Measurements from ENCODE around the gene CDK16.
A peak's percentile ranks its signal among the peaks of the same experiment; 100 is the strongest.

CDK16 gene

GRCh38 chrX:47228550-47229270 is 10.2 kb downstream of the CDK16 start:
- no peak for DNase-seq

GRCh38 chrX:47229427-47229826 is 10.9 kb downstream of the CDK16 start:
- no peak for DNase-seq

GRCh38 chrX:47230136-47230868 is 11.8 kb downstream of the CDK16 start:
- DNase-seq = no peak

- no peak for DNase-seq
Measured at GRCh38 chrX:47231167-47231566, 12.7 kb downstream of the CDK16 start.

- no peak for DNase-seq
Measured at GRCh38 chrX:47232197-47232802, 13.8 kb downstream of the CDK16 start.

- DNase-seq = peak; percentile 81
Measured at GRCh38 chrX:47232803-47233332, 14.4 kb downstream of the CDK16 start, which contains the start of gene USP11. Gene USP11, plus strand, starts transcription at chrX:47233009. Its CDS starts 35 bp downstream, at chrX:47233044.

GRCh38 chrX:47233333-47234113 is 15.0 kb downstream of the CDK16 start:
- DNase-seq = peak; percentile 98

- no peak for DNase-seq
Measured at GRCh38 chrX:47234583-47234982, 16.1 kb downstream of the CDK16 start.

GRCh38 chrX:47235691-47236103 is 17.2 kb downstream of the CDK16 start:
- DNase-seq = no peak

- DNase-seq = no peak
Measured at GRCh38 chrX:47239199-47239598, 20.7 kb downstream of the CDK16 start.

- no peak for DNase-seq
Measured at GRCh38 chrX:47239898-47240545, 21.5 kb downstream of the CDK16 start.

- no peak for DNase-seq
Measured at GRCh38 chrX:47240619-47241018, 22.1 kb downstream of the CDK16 start.

- no peak for DNase-seq
Measured at GRCh38 chrX:47241201-47242011, 22.9 kb downstream of the CDK16 start.

- no peak for DNase-seq
Measured at GRCh38 chrX:47242321-47242720, 23.8 kb downstream of the CDK16 start.

- DNase-seq = no peak
Measured at GRCh38 chrX:47243351-47243750, 24.9 kb downstream of the CDK16 start.

- no peak for DNase-seq
Measured at GRCh38 chrX:47244676-47245075, 26.2 kb downstream of the CDK16 start.

GRCh38 chrX:47245156-47245555 is 26.7 kb downstream of the CDK16 start:
- no peak for DNase-seq

- DNase-seq = no peak
Measured at GRCh38 chrX:47247206-47247998, 28.9 kb downstream of the CDK16 start.

- no peak for DNase-seq
Measured at GRCh38 chrX:47247999-47248320, 29.5 kb downstream of the CDK16 start.

GRCh38 chrX:47248576-47248975 is 30.1 kb downstream of the CDK16 start:
- DNase-seq = no peak

GRCh38 chrX:47250017-47250347 is 31.5 kb downstream of the CDK16 start:
- no peak for DNase-seq

Measured in CD4-positive, alpha-beta T cell treated with Interleukin-15 for 1 hour (primary cell).